Mesenteric fat pad (tissue), 1 donor: ENCODE measurements around the gene ZFPM1. TPM values are rescaled to one million over a fixed set of nuclear protein-coding genes. Genes with fewer than 3 reads are reported as not detected.
"Not testable (repeated sequence)": the region's sequence is repeated elsewhere in the genome, so short reads cannot be mapped to it uniquely, and the experiment has no call there.

Experiments
- DNase-seq: peaks from one replicate; pipeline ENCODE4 v3.0.0-alpha.2; 2020; ENCODE audit warnings: low spot score
- long read RNA-seq: library from polyadenylated mRNA; unstranded; transcript quantifications from one replicate; pipeline ENCODE4 v2.0.0, GENCODE V29; 2020
- total RNA-seq: library from RNA; stranded (reverse); fragmentation: NEBNext Ultra II Directional; extraction: Animal tissue kit (Norgen Biotek cat#: 25700); gene quantifications from one replicate; pipeline ENCODE4 v1.2.1, GENCODE V29; 2021
- donor health status: DM: yes; HTN: yes; CAD: no.

ZFPM1 gene
- total RNA-seq: 4.8 TPM
- long read RNA-seq, partial matches to known transcripts: 0 of 10 reads
- long read RNA-seq, other reads (novel, unspliced or antisense): 10 of 10 reads

- no peak for DNase-seq
Observed at GRCh38 chr16:88453217-88453531, at the start of gene ZFPM1. ZFPM1 (plus strand) TSS chr16:88453280; CDS start chr16:88453639, 359 bp downstream.

GRCh38 chr16:88403794-88404581 lies 49.1 kb upstream of the ZFPM1 start:
- no peak for DNase-seq

- DNase-seq: no peak
Observed at GRCh38 chr16:88404769-88405168, 48.3 kb upstream of the ZFPM1 start.

- no peak for DNase-seq
Observed at GRCh38 chr16:88405216-88406060, 47.6 kb upstream of the ZFPM1 start.

GRCh38 chr16:88406096-88407041 lies 46.7 kb upstream of the ZFPM1 start:
- DNase-seq: no peak

GRCh38 chr16:88407042-88407420 lies 46.0 kb upstream of the ZFPM1 start:
- no peak for DNase-seq

GRCh38 chr16:88407807-88408206 lies 45.3 kb upstream of the ZFPM1 start:
- DNase-seq: no peak

- no peak for DNase-seq
Observed at GRCh38 chr16:88408561-88409142, 44.4 kb upstream of the ZFPM1 start.

- DNase-seq: no peak
Observed at GRCh38 chr16:88409296-88410065, 43.6 kb upstream of the ZFPM1 start.

GRCh38 chr16:88410297-88410968 lies 42.6 kb upstream of the ZFPM1 start:
- not testable (repeated sequence) for DNase-seq

GRCh38 chr16:88411951-88412576 lies 41.0 kb upstream of the ZFPM1 start:
- DNase-seq: no peak

GRCh38 chr16:88412766-88413165 lies 40.3 kb upstream of the ZFPM1 start:
- DNase-seq: no peak

GRCh38 chr16:88413231-88413630 lies 39.8 kb upstream of the ZFPM1 start:
- DNase-seq: no peak

GRCh38 chr16:88413631-88414030 lies 39.4 kb upstream of the ZFPM1 start:
- no peak for DNase-seq

- DNase-seq: no peak
Observed at GRCh38 chr16:88414521-88415380, 38.3 kb upstream of the ZFPM1 start.

- DNase-seq: no peak
Observed at GRCh38 chr16:88415381-88415705, 37.7 kb upstream of the ZFPM1 start.

- no peak for DNase-seq
Observed at GRCh38 chr16:88415713-88416323, 37.3 kb upstream of the ZFPM1 start.

GRCh38 chr16:88416686-88417085 lies 36.4 kb upstream of the ZFPM1 start:
- DNase-seq: no peak
